HepG2 (cell line): ENCODE data around the gene CABLES2. TPM values are rescaled to one million over a fixed set of nuclear protein-coding genes. Genes with fewer than 3 reads are reported as not detected.

Experiments used
- ATF2 ChIP-seq: sonication (generic); formaldehyde crosslinking; IDR thresholded peaks from 2 replicates; pipeline ENCODE4 v1.4.0; 2020; ENCODE audit warnings: missing genetic modification reagents
- CBX5 ChIP-seq: sonication (generic); formaldehyde crosslinking; IDR thresholded peaks from 2 replicates; pipeline ENCODE4 v1.4.0; 2020; ENCODE audit warnings: missing genetic modification reagents, borderline replicate concordance
- CENPBD1 ChIP-seq: sonication (generic); formaldehyde crosslinking; IDR thresholded peaks from 2 replicates; pipeline ENCODE4 v1.8.0; 2022; ENCODE audit warnings: missing genetic modification reagents, low read depth, mild to moderate bottlenecking, borderline replicate concordance
- CHD4 ChIP-seq: fragments of 200-600 bp; sonication (generic); IDR thresholded peaks from 2 replicates; pipeline ENCODE4 v1.7.0; 2017; ENCODE audit warnings: mild to moderate bottlenecking, low read length, borderline replicate concordance
- HOXA7 ChIP-seq: sonication (generic); formaldehyde crosslinking; IDR thresholded peaks from 2 replicates; pipeline ENCODE4 v1.8.1; 2022; ENCODE audit warnings: mild to moderate bottlenecking, missing genetic modification reagents, moderate library complexity
- KLF12 ChIP-seq: sonication (generic); formaldehyde crosslinking; IDR thresholded peaks from 2 replicates; pipeline ENCODE4 v1.4.0; 2020; ENCODE audit warnings: missing genetic modification reagents, borderline replicate concordance
- MAFK ChIP-seq, 2 experiments: IDR thresholded peaks in 1 of 2; conservative IDR thresholded peaks in 1 of 2; 2 replicates each; pipeline ENCODE4 v1.6.1; 2011; ENCODE audit warnings: improper control_type of control experiment in 2 of 2, low read length in 2 of 2
- NCOR1 ChIP-seq: fragments of 200-600 bp; sonication (generic); IDR thresholded peaks from 2 replicates; pipeline ENCODE4 v1.7.0; 2017; ENCODE audit warnings: antibody characterized with exemption, low read length, borderline replicate concordance
- NFYB ChIP-seq: sonication (generic); formaldehyde crosslinking; IDR thresholded peaks from 2 replicates; pipeline ENCODE4 v1.4.0; 2020; ENCODE audit warnings: missing genetic modification reagents
- NPAS2 ChIP-seq: sonication (generic); formaldehyde crosslinking; IDR thresholded peaks from 2 replicates; pipeline ENCODE4 v1.8.0; 2022; ENCODE audit warnings: mild to moderate bottlenecking, missing genetic modification reagents, borderline replicate concordance
- PHF8 ChIP-seq: sonication (generic); formaldehyde crosslinking; IDR thresholded peaks from 2 replicates; pipeline ENCODE4 v1.5.0; 2020; ENCODE audit warnings: missing genetic modification reagents
- PLRG1 ChIP-seq: fragments of 450-650 bp; conservative IDR thresholded peaks from 2 replicates; pipeline ENCODE4 v1.6.1; 2016
- SNRNP70 ChIP-seq: fragments of 200-400 bp; formaldehyde crosslinking; IDR thresholded peaks from 2 replicates; pipeline ENCODE4 v1.6.1; 2017; ENCODE audit warnings: mild to moderate bottlenecking, low read depth, low read length, moderate library complexity
- SP4 ChIP-seq: sonication (generic); formaldehyde crosslinking; IDR thresholded peaks from 2 replicates; pipeline ENCODE4 v1.8.1; 2023; ENCODE audit warnings: mild to moderate bottlenecking, missing genetic modification reagents
- THAP11 ChIP-seq: IDR thresholded peaks from 2 replicates; pipeline ENCODE4 v1.6.1; 2016; ENCODE audit warnings: missing biosample characterization, missing genetic modification reagents
- ZBTB49 ChIP-seq: sonication (generic); formaldehyde crosslinking; IDR thresholded peaks from 2 replicates; pipeline ENCODE4 v1.4.0; 2020; ENCODE audit warnings: missing genetic modification reagents, borderline replicate concordance
- ZFY ChIP-seq: sonication (generic); formaldehyde crosslinking; IDR thresholded peaks from 2 replicates; pipeline ENCODE4 v1.4.0; 2020; ENCODE audit warnings: missing genetic modification reagents
- ZGPAT ChIP-seq: IDR thresholded peaks from 2 replicates; pipeline ENCODE4 v1.6.1; 2016; ENCODE audit warnings: mild to moderate bottlenecking
- ZNF207 ChIP-seq: fragments of 450-650 bp; IDR thresholded peaks from 2 replicates; pipeline ENCODE4 v1.6.1; 2016; ENCODE audit warnings: antibody characterized with exemption, borderline replicate concordance
- ZNF235 ChIP-seq: sonication (generic); formaldehyde crosslinking; IDR thresholded peaks from 2 replicates; pipeline ENCODE4 v1.8.1; 2023; ENCODE audit warnings: mild to moderate bottlenecking, missing genetic modification reagents, borderline replicate concordance
- ZNF33B ChIP-seq: sonication (generic); formaldehyde crosslinking; IDR thresholded peaks from 2 replicates; pipeline ENCODE4 v1.5.1; 2020; ENCODE audit warnings: mild to moderate bottlenecking, missing genetic modification reagents
- ZNF34 ChIP-seq: sonication (generic); formaldehyde crosslinking; IDR thresholded peaks from 2 replicates; pipeline ENCODE4 v1.4.0; 2020; ENCODE audit warnings: mild to moderate bottlenecking, missing genetic modification reagents, borderline replicate concordance
- ZNF468 ChIP-seq: sonication (generic); formaldehyde crosslinking; IDR thresholded peaks from 2 replicates; pipeline ENCODE4 v1.8.0; 2022; ENCODE audit warnings: mild to moderate bottlenecking, moderate library complexity, missing genetic modification reagents
- ZNF616 ChIP-seq: sonication (generic); formaldehyde crosslinking; IDR thresholded peaks from 2 replicates; pipeline ENCODE4 v1.5.0; 2020; ENCODE audit warnings: low read depth, mild to moderate bottlenecking, missing genetic modification reagents
- ZNF776 ChIP-seq: sonication (generic); formaldehyde crosslinking; IDR thresholded peaks from 2 replicates; pipeline ENCODE4 v1.4.0; 2020; ENCODE audit warnings: mild to moderate bottlenecking, missing genetic modification reagents
- ZNF780A ChIP-seq: sonication (generic); formaldehyde crosslinking; IDR thresholded peaks from 2 replicates; pipeline ENCODE4 v1.8.0; 2022; ENCODE audit warnings: mild to moderate bottlenecking, missing genetic modification reagents, moderate library complexity
- ZNF879 ChIP-seq: sonication (generic); formaldehyde crosslinking; IDR thresholded peaks from 2 replicates; pipeline ENCODE4 v1.8.1; 2023; ENCODE audit warnings: missing genetic modification reagents
- polyA plus RNA-seq, 8 experiments: library from polyadenylated mRNA; depleted of rRNA in 3 of 8; stranded (reverse) in 7 of 8; unstranded in 1 of 8; fragments of >200 nt; fragmentation: Illumina TruSeq in 4 of 8; extraction: Trizol in 4 of 8; gene quantifications; 2 replicates each; pipeline versions ENCODE4 v1.2.1 to v1.2.3, GENCODE V29; 2011 to 2016; ENCODE audit warnings: low read depth in 4 of 8, missing spikeins in 1 of 8, mixed read lengths in 1 of 8; ENCODE audit not compliant: insufficient read depth in 1 of 8
- total RNA-seq, 5 experiments: library from RNA; depleted of rRNA; stranded (reverse); fragments of >200 nt; fragmentation: Illumina TruSeq; extraction: Trizol; gene quantifications; 2 replicates each; pipeline ENCODE4 v1.2.3, GENCODE V29; 2016; ENCODE audit warnings: low read depth in 1 of 5

CABLES2 gene
- total and polyA plus RNA-seq, 2 of the 13 experiments (the other 11 are each of a cell fraction or from before 2014, with no cell fraction given) = 5.2 to 9.7 TPM

GRCh38 chr20:62368392-62368975, 38.6 kb downstream of the CABLES2 start (continued):
- TF ChIP-seq ZBTB49 (CRISPR knock-in tag) = no peak
- peak; percentile 78 for TF ChIP-seq NCOR1
- TF ChIP-seq ZNF34 (CRISPR knock-in tag) = 0 out of 2 replicates have a peak, but pooled peaks have one; percentile 16
- TF ChIP-seq KLF12 (CRISPR knock-in tag) = no peak
- TF ChIP-seq ZFY (CRISPR knock-in tag) = no peak
- no peak for TF ChIP-seq PLRG1
- TF ChIP-seq ATF2 (CRISPR knock-in tag) = peak; percentile 5; the same call in 1 of the 2 replicates
- no peak for TF ChIP-seq ZNF776 (CRISPR knock-in tag)
- TF ChIP-seq MAFK (conservative IDR thresholded peaks at IDR 0.05 in 1 of 2, IDR thresholded peaks at IDR 0.05 in 1 of 2; ENCODE audit: low read length in 2 of 2) = no peak
- TF ChIP-seq ZNF780A = peak; percentile 67
- TF ChIP-seq ZNF879 = no peak
- no peak for TF ChIP-seq ZNF616
- no peak; the same call in 1 of the 2 replicates for TF ChIP-seq CHD4
- no peak for TF ChIP-seq ZNF468 (CRISPR knock-in tag)
- no peak for TF ChIP-seq SNRNP70
- no peak; the same call in 1 of the 2 replicates for TF ChIP-seq CBX5
- TF ChIP-seq THAP11 (CRISPR knock-in tag) = peak; percentile 9; the same call in 1 of the 2 replicates
- TF ChIP-seq HOXA7 (CRISPR knock-in tag) = no peak
- no peak for TF ChIP-seq NFYB
- no peak for TF ChIP-seq NPAS2 (CRISPR knock-in tag)
- TF ChIP-seq ZNF207 = no peak
- TF ChIP-seq SP4 = no peak
- TF ChIP-seq PHF8 (CRISPR knock-in tag) = no peak; the same call in 1 of the 2 replicates
- no peak for TF ChIP-seq CENPBD1
- TF ChIP-seq ZGPAT (CRISPR knock-in tag) = peak; percentile 57
- 0 out of 2 replicates have a peak, but pooled peaks have one; percentile 67 for TF ChIP-seq ZNF33B (CRISPR knock-in tag)
- TF ChIP-seq ZNF235 (CRISPR knock-in tag) = 0 out of 2 replicates have a peak, but pooled peaks have one; percentile 33
